GM18520 (cell line): ENCODE results near the gene NAV1.
"Not testable (repeated sequence)": the region's sequence is repeated elsewhere in the genome, so short reads cannot be mapped to it uniquely, and the experiment has no call there.

Experiments used
- ATAC-seq: cut with Tn5 transposase; IDR thresholded peaks from one replicate; pipeline ENCODE4 v1.9.1; 2021; ENCODE audit not compliant: unreplicated experiment

NAV1 gene

GRCh38 chr1:201538612-201539551 is at the start of gene NAV1:
TSS of gene NAV1 (plus strand) at chr1:201539127. CDS start at chr1:201622885, 83,758 bp downstream.
- no peak for ATAC-seq

GRCh38 chr1:201489643-201490261 is 49.2 kb upstream of the NAV1 start:
- ATAC-seq = no peak

GRCh38 chr1:201490708-201491131 is 48.2 kb upstream of the NAV1 start:
- ATAC-seq = no peak

- no peak for ATAC-seq
Observed at GRCh38 chr1:201491896-201492511, 46.9 kb upstream of the NAV1 start.

- not testable (repeated sequence) for ATAC-seq
Observed at GRCh38 chr1:201493026-201493656, 45.8 kb upstream of the NAV1 start.

GRCh38 chr1:201493757-201494617 is 44.9 kb upstream of the NAV1 start:
- ATAC-seq = no peak

GRCh38 chr1:201495551-201496295 is 43.2 kb upstream of the NAV1 start:
- no peak for ATAC-seq

- no peak for ATAC-seq
Observed at GRCh38 chr1:201496296-201496690, 42.6 kb upstream of the NAV1 start.

- no peak for ATAC-seq
Observed at GRCh38 chr1:201497935-201498509, 40.9 kb upstream of the NAV1 start.

GRCh38 chr1:201498621-201499020 is 40.3 kb upstream of the NAV1 start:
- ATAC-seq = no peak

- no peak for ATAC-seq
Observed at GRCh38 chr1:201499191-201499590, 39.7 kb upstream of the NAV1 start.

- ATAC-seq = no peak
Observed at GRCh38 chr1:201499795-201500669, 38.9 kb upstream of the NAV1 start.

- ATAC-seq = no peak
Observed at GRCh38 chr1:201500670-201501120, 38.2 kb upstream of the NAV1 start.

- ATAC-seq = no peak
Observed at GRCh38 chr1:201501144-201501543, 37.8 kb upstream of the NAV1 start.

GRCh38 chr1:201501812-201502510 is 37.0 kb upstream of the NAV1 start:
- no peak for ATAC-seq

- no peak for ATAC-seq
Observed at GRCh38 chr1:201502511-201502857, 36.4 kb upstream of the NAV1 start.

- ATAC-seq = no peak
Observed at GRCh38 chr1:201503397-201504176, 35.3 kb upstream of the NAV1 start.
